Testis (tissue), 3 donors: ENCODE results near the gene ICA1L. TPM values are rescaled to one million over a fixed set of nuclear protein-coding genes. Genes with fewer than 3 reads are reported as not detected.

Source experiments
- DNase-seq: peaks from one replicate; pipeline ENCODE4 v3.0.0-alpha.2; 2019
- H3K27ac ChIP-seq, 2 donors: fragments of 200-600 bp; sonication (generic); one replicate each; pipeline ENCODE4 v1.5.1; 2019
- H3K27me3 ChIP-seq: fragments of 200-600 bp; sonication (generic); one replicate; pipeline ENCODE4 v1.5.1; 2019
- H3K36me3 ChIP-seq: fragments of 200-600 bp; sonication (generic); one replicate; pipeline ENCODE4 v1.5.1; 2017; ENCODE audit warnings: low read depth; ENCODE audit errors: missing control alignments
- H3K4me1 ChIP-seq: fragments of 200-600 bp; sonication (generic); one replicate; pipeline ENCODE4 v1.5.1; 2019
- H3K4me3 ChIP-seq, 2 donors: fragments of 200-600 bp; sonication (generic); one replicate each; pipeline ENCODE4 v1.5.1; 2017 to 2019
- H3K9me3 ChIP-seq: fragments of 200-600 bp; sonication (generic); one replicate; pipeline ENCODE4 v1.5.1; 2017
- CTCF ChIP-seq, 3 experiments: fragments of 450-650 bp in 2 of 3; fragments of 200-600 bp in 1 of 3; sonication (generic) in 1 of 3; IDR thresholded peaks; one replicate each; pipeline ENCODE4 v1.5.1; 2016 to 2019; ENCODE audit warnings: antibody characterized with exemption in 3 of 3, mild to moderate bottlenecking in 2 of 3, moderate library complexity in 1 of 3
- POLR2A ChIP-seq: fragments of 450-650 bp; IDR thresholded peaks from one replicate; pipeline ENCODE4 v1.6.1; 2017; ENCODE audit warnings: antibody characterized with exemption, mild to moderate bottlenecking, moderate library complexity
- WGBS, 2 donors: methylation state at CpG; one replicate each; pipeline ENCODE4 v1.1.5; 2018; 5-methylcytosine and 5-hydroxymethylcytosine counted together
- intact Hi-C: fragments of 100-400 bp; cut with DNase I; formaldehyde crosslinking; loops from one replicate; pipeline ENCODE4 v1.15.1; 2023; ENCODE audit warnings: low total_unique reads
- polyA plus RNA-seq: library from polyadenylated mRNA; stranded (reverse); fragments of 350-450 nt; fragmentation: Illumina TruSeq; extraction: RNeasy Lipid Tissue Mini Kit (QIAGEN cat#74804); gene quantifications from one replicate; pipeline ENCODE4 v1.2.3, GENCODE V29; 2014; ENCODE audit warnings: low read depth, low replicate concordance; ENCODE audit not compliant: insufficient read depth
- total RNA-seq, 2 donors: library from RNA; depleted of rRNA; stranded (reverse); fragments of >200 nt; gene quantifications; one replicate each; pipeline ENCODE4 v1.2.3, GENCODE V29; 2016

ICA1L gene
- total and polyA plus RNA-seq, 3 donors from 2014 or later = 18.9 to 41.8 (median 36.0) TPM

DNA sequence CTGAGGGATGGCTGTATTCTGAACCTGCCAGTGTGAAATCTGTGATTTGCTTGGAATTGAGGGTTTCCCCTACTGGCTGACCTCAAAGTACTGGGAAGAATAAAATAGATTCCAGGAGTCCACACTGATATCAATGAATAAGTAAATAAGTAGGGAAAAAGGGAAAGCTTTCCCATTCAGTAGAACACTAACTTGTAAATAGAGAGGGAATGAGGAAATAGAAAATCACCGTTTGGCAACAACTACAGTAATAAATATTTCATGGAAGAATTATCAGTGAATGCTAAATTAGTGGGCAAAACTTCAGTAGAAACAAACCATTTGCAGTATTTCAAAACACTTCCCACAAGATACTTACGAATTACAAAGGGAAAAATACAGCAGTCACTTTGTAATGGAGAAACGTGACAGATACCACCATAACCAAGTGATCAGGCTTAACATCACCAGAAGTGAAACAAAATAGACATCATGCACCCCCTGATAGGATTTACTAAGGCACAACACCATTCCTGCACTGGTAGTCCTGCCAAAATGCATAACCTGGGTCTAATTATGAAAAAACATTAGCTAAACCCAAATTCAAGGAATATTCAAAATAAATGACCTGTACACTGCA is 88.5 kb downstream of the ICA1L start:
- H3K4me3 ChIP-seq = no peak overlapping the region
- DNase-seq = no peak
- no peaks in the 10 kb centered on the region for H3K27me3 ChIP-seq
- H3K36me3 ChIP-seq = no peaks in the 10 kb centered on the region
- no peak for TF ChIP-seq CTCF (IDR thresholded peaks at IDR 0.05)
- TF ChIP-seq POLR2A = no peak
- peaks cover 4% of the 10 kb centered on the region for H3K4me1 ChIP-seq
- H3K27ac ChIP-seq = peak overlapping the region in 1 of 2 donors; percentile 54
- no peaks in the 10 kb centered on the region for H3K9me3 ChIP-seq
- WGBS, 2 donors = 43 to 51% methylated on average over 3 of the region's 3 CpGs
- intact Hi-C loops = no loop called here

GRCh38 chr2:202780514-202781021 is 91.0 kb downstream of the ICA1L start:
- Histone ChIP-seq H3K9me3 (no peaks in the 10 kb centered on the region), H3K27me3 (no peaks in the 10 kb centered on the region), H3K4me3 (no peak overlapping the region), H3K4me1 (peaks cover 4% of the 10 kb centered on the region), H3K36me3 (no peaks in the 10 kb centered on the region), H3K27ac (no peak overlapping the region)
- no peak for DNase-seq
- TF ChIP-seq CTCF (IDR thresholded peaks at IDR 0.05) = no peak
- TF ChIP-seq POLR2A = no peak
- intact Hi-C loops = no loop called here

GRCh38 chr2:202778217-202778616 is 93.3 kb downstream of the ICA1L start:
- intact Hi-C loops = no loop called here
- no peaks in the 10 kb centered on the region for H3K36me3 ChIP-seq
- TF ChIP-seq POLR2A = no peak
- TF ChIP-seq CTCF (IDR thresholded peaks at IDR 0.05) = no peak
- peaks cover 4% of the 10 kb centered on the region for H3K4me1 ChIP-seq
- WGBS, 2 donors = 78 to 89% methylated on average over 2 of the region's 2 CpGs
- H3K27ac ChIP-seq = no peak overlapping the region
- no peaks in the 10 kb centered on the region for H3K9me3 ChIP-seq
- DNase-seq = no peak
- H3K27me3 ChIP-seq = no peaks in the 10 kb centered on the region
- H3K4me3 ChIP-seq = no peak overlapping the region

- Histone ChIP-seq H3K27me3 (no peaks in the 10 kb centered on the region), H3K4me3 (peak overlapping the region in 1 of 2 donors; percentile 0), H3K27ac (no peak overlapping the region), H3K9me3 (no peaks in the 10 kb centered on the region), H3K36me3 (no peaks in the 10 kb centered on the region), H3K4me1 (peaks cover 5% of the 10 kb centered on the region)
- intact Hi-C loops = no loop called here
- 75 to 81% methylated on average over 36 to 37 of the region's 37 CpGs for whole genome bisulfite sequencing, 2 donors
- DNase-seq = peak; percentile 24
- no peak for TF ChIP-seq CTCF (IDR thresholded peaks at IDR 0.05)
- TF ChIP-seq POLR2A = no peak
Observed at GRCh38 chr2:202774104-202774503, 97.5 kb downstream of the ICA1L start.
